Activated T-helper 1 cell treated with anti-CD3 and anti-CD28 coated beads, Interleukin-12 subunit alpha, Interleukin-12 subunit beta, Interleukin-2, Interleukin-4 antibody, amounts not matched to agents 30 ng/mL and 10 ng/mL and 1 ng/mL, durations not matched to agents 14 hours and 24 hours and 36 hours (primary cell): Measurements from ENCODE around the gene KIF12. TPM values are rescaled to one million over a fixed set of nuclear protein-coding genes. Genes with fewer than 3 reads are reported as not detected.
"Not testable (repeated sequence)": the region's sequence is repeated elsewhere in the genome, so short reads cannot be mapped to it uniquely, and the experiment has no call there.

Experiments used
- DNase-seq: peaks from one replicate; pipeline ENCODE4 v3.0.0; 2021; ENCODE audit warnings: low spot score
- H3K27ac Mint-ChIP-seq: one replicate; pipeline ENCODE4 v1.8.0; 2021; ENCODE audit warnings: mild to moderate bottlenecking, mixed read lengths
- H3K27me3 Mint-ChIP-seq: one replicate; pipeline ENCODE4 v1.8.0; 2022; ENCODE audit warnings: mild to moderate bottlenecking, moderate library complexity, mixed read lengths; ENCODE audit not compliant: insufficient read depth
- H3K36me3 Mint-ChIP-seq: one replicate; pipeline ENCODE4 v1.8.0; 2021; ENCODE audit warnings: low read depth, mixed read lengths
- H3K4me1 Mint-ChIP-seq: one replicate; pipeline ENCODE4 v1.8.0; 2021; ENCODE audit warnings: low read depth, mixed read lengths
- H3K4me3 Mint-ChIP-seq: one replicate; pipeline ENCODE4 v1.8.0; 2021; ENCODE audit warnings: mild to moderate bottlenecking, moderate library complexity, mixed read lengths
- H3K9me3 Mint-ChIP-seq: one replicate; pipeline ENCODE4 v1.8.0; 2021; ENCODE audit warnings: mixed read lengths
- intact Hi-C: fragments of 100-400 bp; cut with micrococcal nuclease; formaldehyde crosslinking; loops from one replicate; pipeline ENCODE4 v1.15.1; 2024
- total RNA-seq: library from RNA; stranded (reverse); gene quantifications from 2 replicates; pipeline ENCODE4 v1.2.3, GENCODE V29; 2022

The KIF12 gene
- total RNA-seq, 1 donor from 2014 or later, result not detected

GRCh38 chr9:114130624-114131277, 31.7 kb upstream of the KIF12 start:
- no peak overlapping the region for H3K27ac Mint-ChIP-seq
- no peaks in the 10 kb centered on the region for H3K36me3 Mint-ChIP-seq
- no peak overlapping the region for H3K4me3 Mint-ChIP-seq
- H3K4me1 Mint-ChIP-seq, result no peaks in the 10 kb centered on the region
- H3K27me3 Mint-ChIP-seq, result peaks cover 11% of the 10 kb centered on the region
- no peak for DNase-seq
- intact Hi-C loops, result no loop called here
- H3K9me3 Mint-ChIP-seq, result peaks cover 5% of the 10 kb centered on the region

DNA sequence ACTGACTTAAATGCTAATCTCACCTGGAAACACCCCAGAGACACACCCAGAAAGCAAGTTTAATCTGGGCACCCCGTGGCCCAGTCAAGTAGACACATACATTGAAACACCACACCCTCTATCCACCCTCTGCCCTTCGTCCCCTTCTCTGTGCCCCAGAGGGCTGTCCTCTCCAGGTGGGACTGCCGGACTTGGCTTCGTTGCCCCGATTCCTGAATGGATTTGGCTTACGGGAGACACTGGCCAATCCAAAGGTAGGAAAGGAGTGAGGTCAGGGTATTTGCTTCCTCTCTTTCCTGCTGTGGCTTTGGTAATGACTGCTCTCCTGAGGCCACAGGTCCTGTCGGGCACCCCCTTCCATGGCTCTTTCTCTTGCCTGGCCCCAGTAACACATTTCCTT, 31.0 kb upstream of the KIF12 start:
- no peak for DNase-seq
- no peak overlapping the region for H3K4me3 Mint-ChIP-seq
- H3K27ac Mint-ChIP-seq, result no peak overlapping the region
- peaks cover 7% of the 10 kb centered on the region for H3K27me3 Mint-ChIP-seq
- H3K9me3 Mint-ChIP-seq, result peaks cover 5% of the 10 kb centered on the region
- intact Hi-C loops, result no loop called here
- no peaks in the 10 kb centered on the region for H3K36me3 Mint-ChIP-seq
- H3K4me1 Mint-ChIP-seq, result no peaks in the 10 kb centered on the region

GRCh38 chr9:114128759-114129158, 29.7 kb upstream of the KIF12 start:
- H3K27me3 Mint-ChIP-seq, H3K36me3 Mint-ChIP-seq, H3K27ac Mint-ChIP-seq, intact Hi-C loops, H3K4me3 Mint-ChIP-seq, H3K4me1 Mint-ChIP-seq, DNase-seq, H3K9me3 Mint-ChIP-seq: not testable (repeated sequence)

DNA sequence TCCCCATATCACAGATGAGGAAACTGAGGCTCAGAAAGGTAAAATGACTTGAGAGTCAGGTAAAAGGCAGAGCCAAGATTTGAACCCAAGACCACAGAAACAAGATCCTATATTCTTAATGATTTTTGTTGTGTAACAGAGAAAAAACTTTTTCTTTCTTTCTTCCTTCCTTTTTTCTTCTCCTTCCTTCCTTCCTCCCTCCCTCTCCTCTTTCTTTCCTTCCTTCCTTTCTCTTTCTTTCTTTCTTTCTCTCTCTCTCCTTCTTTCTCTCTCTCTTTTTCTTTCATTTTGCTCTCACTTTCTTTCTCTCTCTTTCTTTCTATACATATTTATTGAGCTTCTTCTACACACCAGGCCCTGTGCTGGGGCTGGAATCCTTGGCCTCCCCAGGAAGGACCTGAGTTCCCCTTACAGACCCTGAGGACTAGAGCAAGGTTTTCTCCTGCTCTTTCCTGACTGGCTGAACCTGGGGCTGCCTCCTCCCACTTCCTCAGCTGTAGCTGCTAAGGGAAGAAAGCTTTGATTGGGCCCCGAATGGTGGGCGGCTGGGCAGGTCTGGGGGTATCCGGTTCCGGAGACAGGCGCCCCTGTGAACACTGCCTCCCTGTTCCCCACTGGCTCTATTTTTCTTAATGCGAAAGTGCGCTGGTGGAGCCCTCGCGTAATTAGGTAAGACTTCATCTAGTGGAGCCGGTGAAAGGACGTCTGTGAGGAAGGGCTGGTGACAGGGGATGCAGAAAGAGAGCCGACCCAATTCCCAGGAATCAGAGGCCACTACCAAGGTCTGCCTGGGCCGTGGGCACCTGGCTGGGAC, 27.4 kb upstream of the KIF12 start:
- intact Hi-C loops, result no loop called here
- DNase-seq, result no peak
- H3K4me1 Mint-ChIP-seq, result no peaks in the 10 kb centered on the region
- H3K27me3 Mint-ChIP-seq, result peaks cover 3% of the 10 kb centered on the region
- no peaks in the 10 kb centered on the region for H3K36me3 Mint-ChIP-seq
- no peak overlapping the region for H3K27ac Mint-ChIP-seq
- H3K4me3 Mint-ChIP-seq, result no peak overlapping the region
- peaks cover 5% of the 10 kb centered on the region for H3K9me3 Mint-ChIP-seq

DNA sequence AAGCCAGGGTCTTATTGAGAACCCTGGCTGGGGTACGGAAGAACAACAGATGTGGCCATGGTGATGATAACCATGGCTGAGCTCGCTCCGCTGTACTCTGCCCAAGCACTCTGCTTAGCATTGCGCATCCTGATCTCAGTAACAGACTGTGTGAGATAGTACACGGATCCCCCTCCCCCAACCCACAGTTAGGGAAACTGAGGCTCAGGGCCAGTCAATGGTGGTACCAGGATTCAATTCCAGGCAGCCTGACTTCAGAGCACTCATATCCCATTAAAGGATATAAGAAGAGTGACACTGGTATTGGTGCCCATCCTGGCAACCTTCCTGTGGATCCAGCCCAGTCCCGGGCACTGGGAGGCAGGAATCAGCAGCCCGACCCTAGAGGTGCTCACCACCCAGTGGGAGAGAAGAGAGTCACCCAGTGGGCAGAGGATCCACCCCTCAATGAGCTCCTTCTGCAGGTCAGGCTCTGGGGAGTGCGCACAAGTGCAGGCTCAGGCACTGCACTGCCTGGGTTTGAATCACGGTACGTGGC, 26.5 kb upstream of the KIF12 start:
- no peak for DNase-seq
- Mint-ChIP-seq H3K27ac (no peak overlapping the region), H3K9me3 (peaks cover 5% of the 10 kb centered on the region), H3K4me1 (no peaks in the 10 kb centered on the region), H3K4me3 (no peak overlapping the region), H3K27me3 (peaks cover 3% of the 10 kb centered on the region), H3K36me3 (no peaks in the 10 kb centered on the region)
- intact Hi-C loops, result no loop called here

DNA sequence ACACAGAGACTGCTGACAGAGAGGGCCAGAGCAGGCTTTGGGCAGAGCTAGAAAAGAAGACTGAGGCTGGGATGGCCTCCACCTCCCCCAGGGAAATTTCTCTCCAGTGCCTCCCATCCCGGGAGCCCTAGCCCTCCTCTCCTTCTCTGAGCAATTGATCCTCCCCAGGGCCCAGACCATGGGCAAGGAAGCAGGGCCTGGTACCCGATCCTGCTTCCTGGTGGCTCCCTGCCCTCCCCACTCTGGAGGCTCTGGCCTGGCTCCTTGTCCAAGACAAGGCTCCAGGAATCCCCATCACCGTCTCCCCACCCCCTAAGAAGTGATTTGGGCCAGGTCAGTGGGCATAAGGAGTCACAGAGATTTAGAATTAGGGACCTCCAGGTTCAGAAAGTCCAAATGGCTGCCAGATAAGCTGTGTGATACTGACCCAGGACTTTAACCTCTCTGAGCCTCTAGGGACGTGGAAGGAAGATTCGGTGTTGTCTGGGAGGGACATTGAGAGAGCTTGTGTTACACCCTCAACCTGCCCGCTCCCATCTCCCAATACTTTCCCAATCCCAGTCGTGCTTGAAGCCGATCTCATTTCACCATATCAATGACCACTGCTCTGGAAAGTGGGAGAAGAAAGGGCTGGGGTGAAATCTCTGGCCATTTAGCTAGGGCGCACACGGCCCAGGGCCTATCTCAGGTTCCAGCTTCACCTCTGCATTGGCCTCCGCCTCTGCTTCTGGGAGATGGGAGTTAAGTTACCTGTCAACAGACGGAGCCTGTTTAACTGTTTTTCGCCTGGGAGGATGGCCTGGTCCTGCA, 25.8 kb upstream of the KIF12 start:
- Mint-ChIP-seq H3K4me3 (no peak overlapping the region), H3K9me3 (peaks cover 5% of the 10 kb centered on the region), H3K4me1 (no peaks in the 10 kb centered on the region), H3K27ac (no peak overlapping the region), H3K36me3 (no peaks in the 10 kb centered on the region), H3K27me3 (peaks cover 3% of the 10 kb centered on the region)
- intact Hi-C loops, result no loop called here
- DNase-seq, result no peak

- intact Hi-C loops, result no loop called here
- DNase-seq, result no peak
These were observed 25.0 kb upstream of the KIF12 start for GRCh38 chr9:114124138-114124537.

DNA sequence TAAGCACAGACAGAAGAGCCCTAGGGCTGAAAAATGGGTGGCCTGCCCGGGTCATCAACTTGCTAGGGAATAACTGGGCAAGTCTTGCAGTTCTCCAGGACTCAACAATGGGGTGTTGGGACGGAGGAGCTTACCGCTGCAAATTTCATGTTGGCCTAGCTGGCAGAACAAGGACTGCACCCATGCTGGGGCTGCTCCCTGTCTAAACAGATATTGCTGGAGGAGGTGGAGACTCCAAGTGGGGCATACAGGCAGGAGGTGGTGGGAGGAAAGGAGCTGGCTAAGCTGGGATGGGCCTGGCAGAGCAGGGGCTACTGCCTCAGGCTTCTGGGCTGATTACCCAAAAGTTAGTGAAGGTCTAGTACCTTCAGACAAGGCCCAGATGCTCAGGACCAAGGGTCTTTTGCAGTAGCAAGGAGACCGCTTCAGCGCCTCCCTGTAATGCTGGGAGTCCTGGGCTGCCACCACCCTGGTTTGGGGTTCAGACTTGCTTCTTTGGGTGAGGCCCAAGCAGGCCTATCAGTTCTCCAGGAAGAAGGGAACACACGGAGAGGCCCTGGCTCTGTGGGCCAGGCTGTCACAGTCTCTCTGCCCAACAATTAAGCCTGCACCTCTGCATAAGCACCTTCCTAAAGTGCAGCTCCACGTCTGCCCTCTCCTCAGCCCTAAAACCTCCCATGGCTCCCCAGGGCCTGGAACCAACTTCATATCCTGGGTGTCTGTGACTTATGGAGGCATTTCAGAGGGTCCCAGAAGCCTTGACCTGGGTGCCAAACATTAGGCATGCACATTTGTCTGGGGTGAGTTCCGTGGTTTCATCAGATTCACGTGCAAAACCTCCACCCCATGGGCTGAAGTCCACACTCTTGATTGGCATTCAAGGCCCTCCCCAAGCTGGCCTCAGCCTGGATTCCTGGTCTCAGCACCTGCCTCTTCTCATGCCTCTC, 24.2 kb upstream of the KIF12 start:
- no peaks in the 10 kb centered on the region for H3K4me1 Mint-ChIP-seq
- H3K27me3 Mint-ChIP-seq, result peaks cover 3% of the 10 kb centered on the region
- DNase-seq, result no peak
- intact Hi-C loops, result no loop called here
- H3K36me3 Mint-ChIP-seq, result no peaks in the 10 kb centered on the region
- peaks cover 5% of the 10 kb centered on the region for H3K9me3 Mint-ChIP-seq
- no peak overlapping the region for H3K27ac Mint-ChIP-seq
- no peak overlapping the region for H3K4me3 Mint-ChIP-seq

More at GRCh38 chr9:114124138-114124537, 25.0 kb upstream of the KIF12 start:
- Mint-ChIP-seq H3K36me3 (no peaks in the 10 kb centered on the region), H3K4me3 (no peak overlapping the region), H3K27ac (no peak overlapping the region), H3K27me3 (peaks cover 3% of the 10 kb centered on the region), H3K4me1 (no peaks in the 10 kb centered on the region), H3K9me3 (peaks cover 5% of the 10 kb centered on the region)

GRCh38 chr9:114122136-114123027, 23.3 kb upstream of the KIF12 start:
- Mint-ChIP-seq H3K27ac (no peak overlapping the region), H3K4me1 (no peaks in the 10 kb centered on the region), H3K9me3 (no peaks in the 10 kb centered on the region), H3K36me3 (no peaks in the 10 kb centered on the region), H3K27me3 (peaks cover 7% of the 10 kb centered on the region), H3K4me3 (no peak overlapping the region)
- intact Hi-C loops, result no loop called here
- no peak for DNase-seq

GRCh38 chr9:114121227-114122135, 22.4 kb upstream of the KIF12 start:
- intact Hi-C loops, result no loop called here
- H3K27me3 Mint-ChIP-seq, result peaks cover 8% of the 10 kb centered on the region
- no peak overlapping the region for H3K4me3 Mint-ChIP-seq
- H3K4me1 Mint-ChIP-seq, result no peaks in the 10 kb centered on the region
- no peak for DNase-seq
- H3K27ac Mint-ChIP-seq, result no peak overlapping the region
- no peaks in the 10 kb centered on the region for H3K36me3 Mint-ChIP-seq
- no peaks in the 10 kb centered on the region for H3K9me3 Mint-ChIP-seq
